ENCODE data around the gene HLA-F. TPM values are rescaled to one million over a fixed set of nuclear protein-coding genes. Genes with fewer than 3 reads are reported as not detected.

The HLA-F gene
- total RNA-seq, 1 donor from 2014 or later, result not detected

- peaks cover 82% of the 10 kb centered on the region for H3K27me3 Mint-ChIP-seq
- no peak overlapping the region for H3K27ac Mint-ChIP-seq
- no peak for DNase-seq (ENCODE audit: low spot score, unreplicated experiment)
- TF ChIP-seq CTCF (IDR thresholded peaks at IDR 0.05; ENCODE audit: unreplicated experiment), result no peak
- H3K4me1 Mint-ChIP-seq (ENCODE audit: low read depth), result no peaks in the 10 kb centered on the region
- H3K36me3 Mint-ChIP-seq (ENCODE audit: insufficient read depth), result no peaks in the 10 kb centered on the region
- H3K9me3 Mint-ChIP-seq (ENCODE audit: low read depth), result no peaks in the 10 kb centered on the region
- no peak overlapping the region for H3K4me3 Mint-ChIP-seq (ENCODE audit: low read depth)
Measured at GRCh38 chr6:29724937-29725869, 2.0 kb downstream of the HLA-F start.

GRCh38 chr6:29726001-29726400 lies 2.8 kb downstream of the HLA-F start:
- peaks cover 84% of the 10 kb centered on the region for H3K27me3 Mint-ChIP-seq
- no peaks in the 10 kb centered on the region for H3K4me1 Mint-ChIP-seq (ENCODE audit: low read depth)
- H3K9me3 Mint-ChIP-seq (ENCODE audit: low read depth), result no peaks in the 10 kb centered on the region
- H3K36me3 Mint-ChIP-seq (ENCODE audit: insufficient read depth), result no peaks in the 10 kb centered on the region
- TF ChIP-seq CTCF (IDR thresholded peaks at IDR 0.05; ENCODE audit: unreplicated experiment), result no peak
- no peak overlapping the region for H3K4me3 Mint-ChIP-seq (ENCODE audit: low read depth)
- H3K27ac Mint-ChIP-seq, result no peak overlapping the region
- DNase-seq (ENCODE audit: low spot score, unreplicated experiment), result no peak

GRCh38 chr6:29726571-29727194 lies 3.4 kb downstream of the HLA-F start:
- H3K27ac Mint-ChIP-seq, result no peak overlapping the region
- no peaks in the 10 kb centered on the region for H3K9me3 Mint-ChIP-seq (ENCODE audit: low read depth)
- H3K27me3 Mint-ChIP-seq, result peaks cover 82% of the 10 kb centered on the region
- H3K4me1 Mint-ChIP-seq (ENCODE audit: low read depth), result no peaks in the 10 kb centered on the region
- DNase-seq (ENCODE audit: low spot score, unreplicated experiment), result no peak
- TF ChIP-seq CTCF (IDR thresholded peaks at IDR 0.05; ENCODE audit: unreplicated experiment), result no peak
- H3K36me3 Mint-ChIP-seq (ENCODE audit: insufficient read depth), result no peaks in the 10 kb centered on the region
- no peak overlapping the region for H3K4me3 Mint-ChIP-seq (ENCODE audit: low read depth)

- no peak overlapping the region for H3K4me3 Mint-ChIP-seq (ENCODE audit: low read depth)
Measured at GRCh38 chr6:29727637-29728036, 4.4 kb downstream of the HLA-F start.

More at GRCh38 chr6:29727637-29728036, 4.4 kb downstream of the HLA-F start:
- no peak for TF ChIP-seq CTCF (IDR thresholded peaks at IDR 0.05; ENCODE audit: unreplicated experiment)
- no peak for DNase-seq (ENCODE audit: low spot score, unreplicated experiment)
- Mint-ChIP-seq H3K36me3 (ENCODE audit: insufficient read depth) (no peaks in the 10 kb centered on the region), H3K9me3 (ENCODE audit: low read depth) (no peaks in the 10 kb centered on the region), H3K27ac (no peak overlapping the region), H3K27me3 (peaks cover 73% of the 10 kb centered on the region), H3K4me1 (ENCODE audit: low read depth) (no peaks in the 10 kb centered on the region)

Measured in progenitor cell of endocrine pancreas (in vitro differentiated cells).